Activated T-cell treated with anti-CD3 and anti-CD28 coated beads, Interleukin-2, amount 50 U/mL, for 72 hours (primary cell): ENCODE measurements around the gene ZBTB11. TPM values are rescaled to one million over a fixed set of nuclear protein-coding genes. Genes with fewer than 3 reads are reported as not detected.
"Not testable (repeated sequence)": the region's sequence is repeated elsewhere in the genome, so short reads cannot be mapped to it uniquely, and the experiment has no call there.

Experiments used
- ATAC-seq, 2 donors: fragments of 150-1000 bp; cut with Tn5 transposase; replicated peaks in 1 of 2; 2 replicates each; pipeline ENCODE4 v1.10.0; 2021; ENCODE audit warnings: moderate library complexity in 2 of 2, mild to moderate bottlenecking in 1 of 2
- DNase-seq, 2 donors: peaks; one replicate each; pipeline ENCODE4 v3.0.0; 2021 to 2022; ENCODE audit warnings: mixed read lengths in 1 of 2
- H3K27ac Mint-ChIP-seq: one replicate; pipeline ENCODE4 v1.8.0; 2022; ENCODE audit warnings: mild to moderate bottlenecking, moderate library complexity, mixed read lengths
- H3K27me3 Mint-ChIP-seq: one replicate; pipeline ENCODE4 v1.8.0; 2022; ENCODE audit warnings: low read depth, mixed read lengths
- H3K36me3 Mint-ChIP-seq, 2 donors: one replicate each; pipeline ENCODE4 v1.8.0; 2022; ENCODE audit warnings: mixed read lengths in 2 of 2, mild to moderate bottlenecking in 1 of 2; ENCODE audit not compliant: insufficient read depth in 2 of 2
- H3K4me1 Mint-ChIP-seq: one replicate; pipeline ENCODE4 v1.8.0; 2022; ENCODE audit warnings: low read depth, mixed read lengths
- H3K4me3 Mint-ChIP-seq, 2 donors: one replicate each; pipeline ENCODE4 v1.8.0; 2022; ENCODE audit warnings: mild to moderate bottlenecking in 2 of 2, mixed read lengths in 2 of 2, moderate library complexity in 2 of 2
- H3K9me3 Mint-ChIP-seq, 2 donors: one replicate each; pipeline ENCODE4 v1.8.0; 2022; ENCODE audit warnings: mixed read lengths in 2 of 2
- total RNA-seq, 2 donors: library from RNA; stranded (reverse); gene quantifications; one replicate each; pipeline ENCODE4 v1.2.3, GENCODE V29; 2022

ZBTB11 gene
- total RNA-seq, 2 donors from 2014 or later = 26.8 to 31.9 TPM

- DNase-seq = no peak
- Mint-ChIP-seq H3K27ac (peak overlapping the region; percentile 57), H3K36me3 (peaks cover 7 to 47% of the 10 kb centered on the region in 2 donors)
These were observed 20.3 kb downstream of the ZBTB11 start for GRCh38 chr3:101656651-101657050.

GRCh38 chr3:101646726-101647125 is 30.2 kb downstream of the ZBTB11 start:
- Mint-ChIP-seq H3K4me1 (peaks cover 31% of the 10 kb centered on the region), H3K36me3 (peaks cover 4 to 5% of the 10 kb centered on the region in 2 donors), H3K4me3 (no peak overlapping the region), H3K27me3 (no peaks in the 10 kb centered on the region), H3K9me3 (no peaks in the 10 kb centered on the region), H3K27ac (no peak overlapping the region)
- DNase-seq = no peak
- ATAC-seq = no peak

More at GRCh38 chr3:101656651-101657050, 20.3 kb downstream of the ZBTB11 start:
- H3K9me3 Mint-ChIP-seq = no peaks in the 10 kb centered on the region
- H3K4me3 Mint-ChIP-seq = no peak overlapping the region
- no peaks in the 10 kb centered on the region for H3K27me3 Mint-ChIP-seq
- no peak for ATAC-seq
- no peaks in the 10 kb centered on the region for H3K4me1 Mint-ChIP-seq

GRCh38 chr3:101643861-101644613 is 32.9 kb downstream of the ZBTB11 start:
- Mint-ChIP-seq H3K9me3 (no peaks in the 10 kb centered on the region), H3K27me3 (no peaks in the 10 kb centered on the region), H3K4me1 (peaks cover 31% of the 10 kb centered on the region), H3K4me3 (peak overlapping the region; percentile 45 to 76), H3K36me3 (peaks cover 0 to 2% of the 10 kb centered on the region in 2 donors), H3K27ac (peak overlapping the region; percentile 89)
- DNase-seq (peak; percentile 54), ATAC-seq (peak; percentile 86 to 89)

- H3K27me3 Mint-ChIP-seq = no peaks in the 10 kb centered on the region
- H3K27ac Mint-ChIP-seq = peak overlapping the region; percentile 89
- H3K4me3 Mint-ChIP-seq = peak overlapping the region; percentile 33 to 76
- H3K36me3 Mint-ChIP-seq = no peaks in the 10 kb centered on the region
- DNase-seq (no peak), ATAC-seq (no peak)
- peaks cover 31% of the 10 kb centered on the region for H3K4me1 Mint-ChIP-seq
- H3K9me3 Mint-ChIP-seq = no peaks in the 10 kb centered on the region
These were observed 33.7 kb downstream of the ZBTB11 start for GRCh38 chr3:101643009-101643844.

- no peaks in the 10 kb centered on the region for H3K27me3 Mint-ChIP-seq
- DNase-seq (no peak), ATAC-seq (no peak)
- no peak overlapping the region for H3K27ac Mint-ChIP-seq
- H3K4me3 Mint-ChIP-seq = no peak overlapping the region
- H3K9me3 Mint-ChIP-seq = no peaks in the 10 kb centered on the region
- no peaks in the 10 kb centered on the region for H3K36me3 Mint-ChIP-seq
- peaks cover 31% of the 10 kb centered on the region for H3K4me1 Mint-ChIP-seq
These were observed 34.5 kb downstream of the ZBTB11 start for GRCh38 chr3:101642441-101642840.

- peaks cover 31% of the 10 kb centered on the region for H3K4me1 Mint-ChIP-seq
- not testable (repeated sequence) for H3K27me3 Mint-ChIP-seq, H3K4me3 Mint-ChIP-seq, H3K9me3 Mint-ChIP-seq, H3K27ac Mint-ChIP-seq, DNase-seq, H3K36me3 Mint-ChIP-seq, ATAC-seq
These were observed 35.4 kb downstream of the ZBTB11 start for GRCh38 chr3:101641397-101642115.

GRCh38 chr3:101640256-101640655 is 36.7 kb downstream of the ZBTB11 start:
- Mint-ChIP-seq H3K4me1 (peaks cover 25% of the 10 kb centered on the region), H3K4me3 (no peak overlapping the region), H3K27me3 (no peaks in the 10 kb centered on the region), H3K9me3 (no peaks in the 10 kb centered on the region), H3K27ac (no peak overlapping the region), H3K36me3 (no peaks in the 10 kb centered on the region)
- no peak for ATAC-seq
- no peak for DNase-seq

- Mint-ChIP-seq H3K4me3 (no peak overlapping the region), H3K27me3 (no peaks in the 10 kb centered on the region), H3K27ac (no peak overlapping the region), H3K4me1 (peaks cover 16% of the 10 kb centered on the region), H3K9me3 (no peaks in the 10 kb centered on the region), H3K36me3 (no peaks in the 10 kb centered on the region)
- ATAC-seq = no peak
- DNase-seq = no peak
These were observed 37.5 kb downstream of the ZBTB11 start for GRCh38 chr3:101639280-101639963.

- Mint-ChIP-seq H3K4me1 (peaks cover 5% of the 10 kb centered on the region), H3K27ac (no peak overlapping the region), H3K9me3 (no peaks in the 10 kb centered on the region), H3K36me3 (no peaks in the 10 kb centered on the region), H3K27me3 (no peaks in the 10 kb centered on the region), H3K4me3 (no peak overlapping the region)
- ATAC-seq (no peak), DNase-seq (no peak)
These were observed 38.6 kb downstream of the ZBTB11 start for GRCh38 chr3:101638261-101638745.

- no peaks in the 10 kb centered on the region for H3K36me3 Mint-ChIP-seq
- no peaks in the 10 kb centered on the region for H3K27me3 Mint-ChIP-seq
- no peaks in the 10 kb centered on the region for H3K4me1 Mint-ChIP-seq
- ATAC-seq (no peak), DNase-seq (no peak)
- H3K27ac Mint-ChIP-seq = no peak overlapping the region
- no peak overlapping the region for H3K4me3 Mint-ChIP-seq
- no peaks in the 10 kb centered on the region for H3K9me3 Mint-ChIP-seq
These were observed 39.5 kb downstream of the ZBTB11 start for GRCh38 chr3:101637451-101637850.

GRCh38 chr3:101635954-101636798 is 40.8 kb downstream of the ZBTB11 start:
- no peak overlapping the region for H3K27ac Mint-ChIP-seq
- H3K36me3 Mint-ChIP-seq = no peaks in the 10 kb centered on the region
- no peak overlapping the region for H3K4me3 Mint-ChIP-seq
- no peaks in the 10 kb centered on the region for H3K27me3 Mint-ChIP-seq
- no peaks in the 10 kb centered on the region for H3K9me3 Mint-ChIP-seq
- ATAC-seq (peak; percentile 93 to 96), DNase-seq (peak; percentile 79 to 85)
- H3K4me1 Mint-ChIP-seq = no peaks in the 10 kb centered on the region

- Mint-ChIP-seq H3K9me3 (no peaks in the 10 kb centered on the region), H3K27ac (no peak overlapping the region)
These were observed 41.6 kb downstream of the ZBTB11 start for GRCh38 chr3:101635345-101635744.

More at GRCh38 chr3:101635345-101635744, 41.6 kb downstream of the ZBTB11 start:
- Mint-ChIP-seq H3K4me3 (no peak overlapping the region), H3K36me3 (no peaks in the 10 kb centered on the region), H3K4me1 (no peaks in the 10 kb centered on the region), H3K27me3 (no peaks in the 10 kb centered on the region)
- ATAC-seq = no peak
- no peak for DNase-seq
